ENCODE measurements around the gene STAP1.
A peak's percentile ranks its signal among the peaks of the same experiment; 100 is the strongest.
"Not testable (repeated sequence)": the region's sequence is repeated elsewhere in the genome, so short reads cannot be mapped to it uniquely, and the experiment has no call there.

The STAP1 gene

GRCh38 chr4:67546004-67546356 lies 12.5 kb upstream of the STAP1 start:
- no peak for DNase-seq (ENCODE audit: low read depth, low spot score)
- no peak for TF ChIP-seq YY1 (IDR thresholded peaks at IDR 0.05; ENCODE audit: insufficient read depth, insufficient read length)
- TF ChIP-seq SUZ12 (IDR thresholded peaks at IDR 0.05; ENCODE audit: extremely low read depth, insufficient read depth, insufficient read length): no peak
- no peak for TF ChIP-seq ZNF274 (IDR thresholded peaks at IDR 0.05; ENCODE audit: low read depth, low read length)

GRCh38 chr4:67546971-67547370 lies 11.6 kb upstream of the STAP1 start:
- Histone ChIP-seq H3K9me3 (ENCODE audit: insufficient read depth, low read length) (no peaks in the 10 kb centered on the region), H3K9ac (ENCODE audit: insufficient read length, low read depth) (peak overlapping the region; percentile 10), H3K4me3 (ENCODE audit: insufficient read length, low read depth) (no peak overlapping the region), H3K27me3 (ENCODE audit: insufficient read depth, insufficient read length) (no peaks in the 10 kb centered on the region), H3K36me3 (ENCODE audit: insufficient read depth, insufficient read length, low read length) (peaks cover 12% of the 10 kb centered on the region), H3K4me1 (ENCODE audit: insufficient read depth, insufficient read length) (no peaks in the 10 kb centered on the region)
- TF ChIP-seq ZNF274 (IDR thresholded peaks at IDR 0.05; ENCODE audit: low read depth, low read length) (no peak), SUZ12 (IDR thresholded peaks at IDR 0.05; ENCODE audit: extremely low read depth, insufficient read depth, insufficient read length) (no peak), YY1 (IDR thresholded peaks at IDR 0.05; ENCODE audit: insufficient read depth, insufficient read length) (no peak)
- DNase-seq (ENCODE audit: low read depth, low spot score): no peak

More at GRCh38 chr4:67546004-67546356, 12.5 kb upstream of the STAP1 start:
- no peaks in the 10 kb centered on the region for H3K4me1 ChIP-seq (ENCODE audit: insufficient read depth, insufficient read length)
- peaks cover 19% of the 10 kb centered on the region for H3K36me3 ChIP-seq (ENCODE audit: insufficient read depth, insufficient read length, low read length)
- H3K4me3 ChIP-seq (ENCODE audit: insufficient read length, low read depth): peak overlapping the region; percentile 21
- H3K27me3 ChIP-seq (ENCODE audit: insufficient read depth, insufficient read length): no peaks in the 10 kb centered on the region
- H3K9ac ChIP-seq (ENCODE audit: insufficient read length, low read depth): no peak overlapping the region
- H3K9me3 ChIP-seq (ENCODE audit: insufficient read depth, low read length): no peaks in the 10 kb centered on the region

- no peak for DNase-seq (ENCODE audit: low read depth, low spot score)
- H3K36me3 ChIP-seq (ENCODE audit: insufficient read depth, insufficient read length, low read length): no peaks in the 10 kb centered on the region
- no peak overlapping the region for H3K9ac ChIP-seq (ENCODE audit: insufficient read length, low read depth)
- H3K9me3 ChIP-seq (ENCODE audit: insufficient read depth, low read length): no peaks in the 10 kb centered on the region
- H3K4me3 ChIP-seq (ENCODE audit: insufficient read length, low read depth): no peak overlapping the region
- H3K4me1 ChIP-seq (ENCODE audit: insufficient read depth, insufficient read length): no peaks in the 10 kb centered on the region
- H3K27me3 ChIP-seq (ENCODE audit: insufficient read depth, insufficient read length): no peaks in the 10 kb centered on the region
- no peak for TF ChIP-seq ZNF274 (IDR thresholded peaks at IDR 0.05; ENCODE audit: low read depth, low read length)
- TF ChIP-seq SUZ12 (IDR thresholded peaks at IDR 0.05; ENCODE audit: extremely low read depth, insufficient read depth, insufficient read length): no peak
- no peak for TF ChIP-seq YY1 (IDR thresholded peaks at IDR 0.05; ENCODE audit: insufficient read depth, insufficient read length)
These were observed 9.4 kb upstream of the STAP1 start for GRCh38 chr4:67549123-67549522.

- Histone ChIP-seq H3K9me3 (ENCODE audit: insufficient read depth, low read length) (no peaks in the 10 kb centered on the region), H3K36me3 (ENCODE audit: insufficient read depth, insufficient read length, low read length) (no peaks in the 10 kb centered on the region), H3K4me3 (ENCODE audit: insufficient read length, low read depth) (no peak overlapping the region), H3K27me3 (ENCODE audit: insufficient read depth, insufficient read length) (no peaks in the 10 kb centered on the region), H3K9ac (ENCODE audit: insufficient read length, low read depth) (no peak overlapping the region), H3K4me1 (ENCODE audit: insufficient read depth, insufficient read length) (no peaks in the 10 kb centered on the region)
- no peak for DNase-seq (ENCODE audit: low read depth, low spot score)
- TF ChIP-seq YY1 (IDR thresholded peaks at IDR 0.05; ENCODE audit: insufficient read depth, insufficient read length): no peak
- no peak for TF ChIP-seq SUZ12 (IDR thresholded peaks at IDR 0.05; ENCODE audit: extremely low read depth, insufficient read depth, insufficient read length)
- no peak for TF ChIP-seq ZNF274 (IDR thresholded peaks at IDR 0.05; ENCODE audit: low read depth, low read length)
These were observed 8.1 kb upstream of the STAP1 start for GRCh38 chr4:67550451-67550850.

GRCh38 chr4:67550857-67551256 lies 7.7 kb upstream of the STAP1 start:
- no peak for DNase-seq (ENCODE audit: low read depth, low spot score)
- no peaks in the 10 kb centered on the region for H3K9me3 ChIP-seq (ENCODE audit: insufficient read depth, low read length)
- no peaks in the 10 kb centered on the region for H3K27me3 ChIP-seq (ENCODE audit: insufficient read depth, insufficient read length)
- no peaks in the 10 kb centered on the region for H3K36me3 ChIP-seq (ENCODE audit: insufficient read depth, insufficient read length, low read length)
- H3K4me1 ChIP-seq (ENCODE audit: insufficient read depth, insufficient read length): no peaks in the 10 kb centered on the region
- no peak overlapping the region for H3K9ac ChIP-seq (ENCODE audit: insufficient read length, low read depth)
- TF ChIP-seq YY1 (IDR thresholded peaks at IDR 0.05; ENCODE audit: insufficient read depth, insufficient read length) (no peak), ZNF274 (IDR thresholded peaks at IDR 0.05; ENCODE audit: low read depth, low read length) (no peak), SUZ12 (IDR thresholded peaks at IDR 0.05; ENCODE audit: extremely low read depth, insufficient read depth, insufficient read length) (no peak)
- no peak overlapping the region for H3K4me3 ChIP-seq (ENCODE audit: insufficient read length, low read depth)

GRCh38 chr4:67552146-67552792 lies 6.3 kb upstream of the STAP1 start:
- not testable (repeated sequence) for H3K9ac ChIP-seq (ENCODE audit: insufficient read length, low read depth); H3K4me1 ChIP-seq (ENCODE audit: insufficient read depth, insufficient read length)

GRCh38 chr4:67554096-67554495 lies 4.4 kb upstream of the STAP1 start:
- DNase-seq (ENCODE audit: low read depth, low spot score): no peak
- H3K36me3 ChIP-seq (ENCODE audit: insufficient read depth, insufficient read length, low read length): no peaks in the 10 kb centered on the region
- TF ChIP-seq YY1 (IDR thresholded peaks at IDR 0.05; ENCODE audit: insufficient read depth, insufficient read length) (no peak), SUZ12 (IDR thresholded peaks at IDR 0.05; ENCODE audit: extremely low read depth, insufficient read depth, insufficient read length) (no peak), ZNF274 (IDR thresholded peaks at IDR 0.05; ENCODE audit: low read depth, low read length) (no peak)
- H3K27me3 ChIP-seq (ENCODE audit: insufficient read depth, insufficient read length): no peaks in the 10 kb centered on the region
- H3K9me3 ChIP-seq (ENCODE audit: insufficient read depth, low read length): no peaks in the 10 kb centered on the region
- no peaks in the 10 kb centered on the region for H3K4me1 ChIP-seq (ENCODE audit: insufficient read depth, insufficient read length)
- no peak overlapping the region for H3K4me3 ChIP-seq (ENCODE audit: insufficient read length, low read depth)
- H3K9ac ChIP-seq (ENCODE audit: insufficient read length, low read depth): no peak overlapping the region

More at GRCh38 chr4:67552146-67552792, 6.3 kb upstream of the STAP1 start:
- not testable (repeated sequence) for H3K9me3 ChIP-seq (ENCODE audit: insufficient read depth, low read length); H3K4me3 ChIP-seq (ENCODE audit: insufficient read length, low read depth); DNase-seq (ENCODE audit: low read depth, low spot score); H3K27me3 ChIP-seq (ENCODE audit: insufficient read depth, insufficient read length); H3K36me3 ChIP-seq (ENCODE audit: insufficient read depth, insufficient read length, low read length)

Measured in NT2/D1 (cell line).